ENCODE data around the gene RBMS2.

DNA sequence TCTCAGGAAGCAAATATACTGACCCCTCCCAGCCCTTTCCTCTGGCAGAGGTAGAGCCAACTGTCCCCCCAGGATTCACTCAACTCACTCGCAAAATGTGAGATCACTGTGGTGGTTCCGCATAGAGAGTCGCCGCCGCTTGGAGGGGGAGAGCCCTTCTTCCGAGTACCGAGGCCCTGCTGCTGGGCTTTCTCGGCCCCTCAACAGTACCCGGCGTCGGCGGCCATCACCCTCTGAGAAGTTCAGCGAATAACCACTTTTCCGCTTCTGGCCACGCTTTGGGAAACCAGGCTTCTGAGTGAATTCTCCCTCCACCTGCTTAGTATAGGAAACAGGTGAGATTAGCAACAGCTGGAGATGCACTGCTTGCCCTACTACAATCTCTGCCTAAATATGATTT lies 77.4 kb downstream of the RBMS2 start:
- TF ChIP-seq, protein P1, sequence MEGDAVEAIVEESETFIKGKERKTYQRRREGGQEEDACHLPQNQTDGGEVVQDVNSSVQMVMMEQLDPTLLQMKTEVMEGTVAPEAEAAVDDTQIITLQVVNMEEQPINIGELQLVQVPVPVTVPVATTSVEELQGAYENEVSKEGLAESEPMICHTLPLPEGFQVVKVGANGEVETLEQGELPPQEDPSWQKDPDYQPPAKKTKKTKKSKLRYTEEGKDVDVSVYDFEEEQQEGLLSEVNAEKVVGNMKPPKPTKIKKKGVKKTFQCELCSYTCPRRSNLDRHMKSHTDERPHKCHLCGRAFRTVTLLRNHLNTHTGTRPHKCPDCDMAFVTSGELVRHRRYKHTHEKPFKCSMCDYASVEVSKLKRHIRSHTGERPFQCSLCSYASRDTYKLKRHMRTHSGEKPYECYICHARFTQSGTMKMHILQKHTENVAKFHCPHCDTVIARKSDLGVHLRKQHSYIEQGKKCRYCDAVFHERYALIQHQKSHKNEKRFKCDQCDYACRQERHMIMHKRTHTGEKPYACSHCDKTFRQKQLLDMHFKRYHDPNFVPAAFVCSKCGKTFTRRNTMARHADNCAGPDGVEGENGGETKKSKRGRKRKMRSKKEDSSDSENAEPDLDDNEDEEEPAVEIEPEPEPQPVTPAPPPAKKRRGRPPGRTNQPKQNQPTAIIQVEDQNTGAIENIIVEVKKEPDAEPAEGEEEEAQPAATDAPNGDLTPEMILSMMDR (IDR thresholded peaks at IDR 0.05): no peak
- no peak for TF ChIP-seq TEAD4 (IDR thresholded peaks at IDR 0.05; ENCODE audit: borderline replicate concordance, insufficient read depth)
- TF ChIP-seq EZH2phosphoT487 (IDR thresholded peaks at IDR 0.05; ENCODE audit: borderline replicate concordance, low read depth): no peak
- no peak for TF ChIP-seq GABPA (IDR thresholded peaks at IDR 0.05; ENCODE audit: low read depth)
- no peak for TF ChIP-seq RFX5 (IDR thresholded peaks at IDR 0.05; ENCODE audit: low read length)
- TF ChIP-seq MXI1 (IDR thresholded peaks at IDR 0.05; ENCODE audit: low read depth, low read length): no peak
- TF ChIP-seq RXRA (IDR thresholded peaks at IDR 0.05; ENCODE audit: borderline replicate concordance, low read depth): no peak
- no peak for TF ChIP-seq POLR2AphosphoS5 (IDR thresholded peaks at IDR 0.05; ENCODE audit: low read depth, low read length)
- TF ChIP-seq ELF1 (IDR thresholded peaks at IDR 0.05): no peak
